SU-DHL-6 (cell line): ENCODE data around the gene ZBTB45.

Source experiments
- EZH2phosphoT487 ChIP-seq: fragments of 200-600 bp; sonication (generic), shearing (Covaris generic); conservative IDR thresholded peaks from 2 replicates; pipeline ENCODE4 v1.6.1; 2018; ENCODE audit warnings: mild to moderate bottlenecking, antibody characterized with exemption, low read length, moderate library complexity, mixed read lengths
- TF ChIP-seq, protein P1 (sequence below): fragments of 200-600 bp; sonication (generic); IDR thresholded peaks from one replicate; pipeline ENCODE4 v1.5.1; 2017; ENCODE audit warnings: antibody characterized with exemption, mild to moderate bottlenecking, low read length, moderate library complexity; ENCODE audit not compliant: insufficient read depth, poor library complexity, severe bottlenecking

DNA sequence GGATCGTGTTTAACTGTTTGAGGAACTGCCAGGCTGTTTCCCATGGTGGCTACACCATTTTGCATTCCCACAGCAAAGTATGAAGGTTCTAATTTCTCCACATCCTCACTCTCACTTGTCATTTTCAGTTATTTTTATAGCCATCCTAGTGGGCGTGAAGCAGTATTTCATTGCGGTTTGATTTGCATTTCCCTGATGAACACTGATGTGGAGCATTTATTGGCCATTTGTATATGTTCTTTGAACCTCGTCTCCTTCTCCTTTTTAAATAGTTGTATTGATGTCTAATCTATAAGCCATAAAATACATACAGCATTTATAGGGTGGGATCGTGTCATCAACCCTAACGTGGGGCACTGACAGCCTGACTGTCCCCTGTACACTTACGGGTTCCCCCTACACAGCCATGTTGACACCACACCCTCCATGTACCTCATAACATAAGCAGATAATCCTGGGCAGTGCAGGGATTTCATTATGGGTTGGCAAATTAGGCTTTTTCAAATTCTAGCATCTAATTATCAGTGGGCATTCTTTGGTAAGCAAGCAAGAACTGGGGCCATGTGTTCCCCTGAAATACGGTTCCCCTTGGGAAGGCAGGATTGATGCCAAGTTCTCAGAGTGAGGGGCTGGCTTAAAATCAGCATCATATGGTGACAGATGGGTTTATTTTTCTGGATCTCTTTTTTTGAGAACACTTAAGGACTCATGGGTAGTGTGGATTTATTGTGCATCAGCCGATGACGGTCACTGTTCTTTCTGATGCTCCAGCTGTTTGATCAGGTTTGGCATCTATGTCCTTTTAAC lies 11.6 kb upstream of the ZBTB45 start:
- TF ChIP-seq, protein P1, sequence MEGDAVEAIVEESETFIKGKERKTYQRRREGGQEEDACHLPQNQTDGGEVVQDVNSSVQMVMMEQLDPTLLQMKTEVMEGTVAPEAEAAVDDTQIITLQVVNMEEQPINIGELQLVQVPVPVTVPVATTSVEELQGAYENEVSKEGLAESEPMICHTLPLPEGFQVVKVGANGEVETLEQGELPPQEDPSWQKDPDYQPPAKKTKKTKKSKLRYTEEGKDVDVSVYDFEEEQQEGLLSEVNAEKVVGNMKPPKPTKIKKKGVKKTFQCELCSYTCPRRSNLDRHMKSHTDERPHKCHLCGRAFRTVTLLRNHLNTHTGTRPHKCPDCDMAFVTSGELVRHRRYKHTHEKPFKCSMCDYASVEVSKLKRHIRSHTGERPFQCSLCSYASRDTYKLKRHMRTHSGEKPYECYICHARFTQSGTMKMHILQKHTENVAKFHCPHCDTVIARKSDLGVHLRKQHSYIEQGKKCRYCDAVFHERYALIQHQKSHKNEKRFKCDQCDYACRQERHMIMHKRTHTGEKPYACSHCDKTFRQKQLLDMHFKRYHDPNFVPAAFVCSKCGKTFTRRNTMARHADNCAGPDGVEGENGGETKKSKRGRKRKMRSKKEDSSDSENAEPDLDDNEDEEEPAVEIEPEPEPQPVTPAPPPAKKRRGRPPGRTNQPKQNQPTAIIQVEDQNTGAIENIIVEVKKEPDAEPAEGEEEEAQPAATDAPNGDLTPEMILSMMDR, result no peak
- no peak for TF ChIP-seq EZH2phosphoT487
